Measurements from ENCODE around the gene MAP3K13. TPM values are rescaled to one million over a fixed set of nuclear protein-coding genes. Genes with fewer than 3 reads are reported as not detected.

Gene MAP3K13
- 24.2 and 26.9 TPM in 2 replicates for total RNA-seq
- long read RNA-seq, transcript MAP3K13-212 (3 exons, 1,681 nt): major isoform, 17 of 29 reads
- long read RNA-seq, partial matches to known transcripts: 2 of 29 reads
- long read RNA-seq, other reads (novel, unspliced or antisense): 9 of 29 reads

- H3K27ac Mint-ChIP-seq (ENCODE audit: unreplicated experiment): peak within 1 kb of the TSS; percentile 83
- H3K27me3 Mint-ChIP-seq (ENCODE audit: unreplicated experiment): peaks cover 24% of the 10 kb centered on the region
- no peaks in the 10 kb centered on the region for H3K9me3 Mint-ChIP-seq (ENCODE audit: unreplicated experiment)
- DNase-seq (ENCODE audit: extremely low spot score, unreplicated experiment): peak; percentile 87
- peak within 1 kb of the TSS; percentile 88 for H3K4me3 Mint-ChIP-seq (ENCODE audit: unreplicated experiment)
- no peaks in the 10 kb centered on the region for H3K36me3 Mint-ChIP-seq (ENCODE audit: unreplicated experiment)
- H3K4me1 Mint-ChIP-seq (ENCODE audit: unreplicated experiment): peaks cover 9% of the 10 kb centered on the region
- TF ChIP-seq CTCF (IDR thresholded peaks at IDR 0.05): no peak
Observed at GRCh38 chr3:185362850-185363661, at the start of gene MAP3K13. Gene MAP3K13, plus strand, starts transcription at chr3:185363136. Its CDS starts 65,446 bp downstream, at chr3:185428582.

GRCh38 chr3:185313693-185314246 is 49.2 kb upstream of the MAP3K13 start:
- no peak for DNase-seq (ENCODE audit: extremely low spot score, unreplicated experiment)
- H3K27me3 Mint-ChIP-seq (ENCODE audit: unreplicated experiment): no peaks in the 10 kb centered on the region
- H3K4me3 Mint-ChIP-seq (ENCODE audit: unreplicated experiment): no peak overlapping the region
- peaks cover 24% of the 10 kb centered on the region for H3K4me1 Mint-ChIP-seq (ENCODE audit: unreplicated experiment)
- peaks cover 16% of the 10 kb centered on the region for H3K36me3 Mint-ChIP-seq (ENCODE audit: unreplicated experiment)
- no peak overlapping the region for H3K27ac Mint-ChIP-seq (ENCODE audit: unreplicated experiment)
- TF ChIP-seq CTCF (IDR thresholded peaks at IDR 0.05): no peak
- H3K9me3 Mint-ChIP-seq (ENCODE audit: unreplicated experiment): peaks cover 14% of the 10 kb centered on the region

GRCh38 chr3:185316740-185317412 is 46.1 kb upstream of the MAP3K13 start:
- DNase-seq (ENCODE audit: extremely low spot score, unreplicated experiment): no peak
- TF ChIP-seq CTCF (IDR thresholded peaks at IDR 0.05): no peak
- peaks cover 24% of the 10 kb centered on the region for H3K4me1 Mint-ChIP-seq (ENCODE audit: unreplicated experiment)
- no peaks in the 10 kb centered on the region for H3K9me3 Mint-ChIP-seq (ENCODE audit: unreplicated experiment)
- H3K27me3 Mint-ChIP-seq (ENCODE audit: unreplicated experiment): no peaks in the 10 kb centered on the region
- H3K27ac Mint-ChIP-seq (ENCODE audit: unreplicated experiment): peak overlapping the region; percentile 82
- H3K4me3 Mint-ChIP-seq (ENCODE audit: unreplicated experiment): peak overlapping the region; percentile 15
- H3K36me3 Mint-ChIP-seq (ENCODE audit: unreplicated experiment): no peaks in the 10 kb centered on the region

- TF ChIP-seq CTCF (IDR thresholded peaks at IDR 0.05): no peak
- Mint-ChIP-seq H3K27me3 (ENCODE audit: unreplicated experiment) (no peaks in the 10 kb centered on the region), H3K4me3 (ENCODE audit: unreplicated experiment) (no peak overlapping the region), H3K36me3 (ENCODE audit: unreplicated experiment) (no peaks in the 10 kb centered on the region), H3K27ac (ENCODE audit: unreplicated experiment) (peak overlapping the region; percentile 82), H3K9me3 (ENCODE audit: unreplicated experiment) (no peaks in the 10 kb centered on the region), H3K4me1 (ENCODE audit: unreplicated experiment) (peaks cover 24% of the 10 kb centered on the region)
- no peak for DNase-seq (ENCODE audit: extremely low spot score, unreplicated experiment)
Observed at GRCh38 chr3:185317674-185318073, 45.3 kb upstream of the MAP3K13 start.

- no peak overlapping the region for H3K4me3 Mint-ChIP-seq (ENCODE audit: unreplicated experiment)
- no peaks in the 10 kb centered on the region for H3K9me3 Mint-ChIP-seq (ENCODE audit: unreplicated experiment)
- peak overlapping the region; percentile 57 for H3K27ac Mint-ChIP-seq (ENCODE audit: unreplicated experiment)
- no peak for TF ChIP-seq CTCF (IDR thresholded peaks at IDR 0.05)
- no peak for DNase-seq (ENCODE audit: extremely low spot score, unreplicated experiment)
- no peaks in the 10 kb centered on the region for H3K36me3 Mint-ChIP-seq (ENCODE audit: unreplicated experiment)
- peaks cover 24% of the 10 kb centered on the region for H3K4me1 Mint-ChIP-seq (ENCODE audit: unreplicated experiment)
- H3K27me3 Mint-ChIP-seq (ENCODE audit: unreplicated experiment): no peaks in the 10 kb centered on the region
Observed at GRCh38 chr3:185318141-185318540, 44.8 kb upstream of the MAP3K13 start.
